Brain pericyte (primary cell): ENCODE measurements around the gene PREX1.

Experiments
- DNase-seq: peaks from one replicate; pipeline ENCODE4 v3.0.0-alpha.2; 2012; ENCODE audit warnings: low read depth, low spot score

Gene PREX1

GRCh38 chr20:48754292-48754691, 73.5 kb downstream of the PREX1 start:
- DNase-seq = no peak

- no peak for DNase-seq
Observed at GRCh38 chr20:48752963-48753362, 74.8 kb downstream of the PREX1 start.

GRCh38 chr20:48751871-48752270, 75.9 kb downstream of the PREX1 start:
- DNase-seq = no peak

- no peak for DNase-seq
Observed at GRCh38 chr20:48750941-48751635, 76.7 kb downstream of the PREX1 start.

GRCh38 chr20:48750376-48750775, 77.4 kb downstream of the PREX1 start:
- no peak for DNase-seq

GRCh38 chr20:48749437-48749836, 78.4 kb downstream of the PREX1 start:
- no peak for DNase-seq

GRCh38 chr20:48748556-48748955, 79.2 kb downstream of the PREX1 start:
- DNase-seq = no peak

- DNase-seq = no peak
Observed at GRCh38 chr20:48747840-48748414, 79.9 kb downstream of the PREX1 start.

GRCh38 chr20:48745330-48745729, 82.5 kb downstream of the PREX1 start:
- no peak for DNase-seq

GRCh38 chr20:48744515-48744914, 83.3 kb downstream of the PREX1 start:
- DNase-seq = no peak

- DNase-seq = no peak
Observed at GRCh38 chr20:48743807-48744206, 84.0 kb downstream of the PREX1 start.

GRCh38 chr20:48742912-48743680, 84.7 kb downstream of the PREX1 start:
- DNase-seq = no peak

- no peak for DNase-seq
Observed at GRCh38 chr20:48742233-48742632, 85.6 kb downstream of the PREX1 start.

- no peak for DNase-seq
Observed at GRCh38 chr20:48741669-48742068, 86.1 kb downstream of the PREX1 start.

GRCh38 chr20:48740712-48741111, 87.1 kb downstream of the PREX1 start:
- no peak for DNase-seq

GRCh38 chr20:48740292-48740649, 87.5 kb downstream of the PREX1 start:
- DNase-seq = no peak

GRCh38 chr20:48739395-48740291, 88.2 kb downstream of the PREX1 start:
- no peak for DNase-seq

- no peak for DNase-seq
Observed at GRCh38 chr20:48738399-48739304, 89.1 kb downstream of the PREX1 start.

GRCh38 chr20:48738094-48738398, 89.8 kb downstream of the PREX1 start:
- no peak for DNase-seq

GRCh38 chr20:48737434-48738093, 90.2 kb downstream of the PREX1 start:
- DNase-seq = no peak

GRCh38 chr20:48736636-48737035, 91.2 kb downstream of the PREX1 start:
- no peak for DNase-seq
